Measurements from ENCODE around the gene SRD5A3. TPM values are rescaled to one million over a fixed set of nuclear protein-coding genes. Genes with fewer than 3 reads are reported as not detected.

Gene SRD5A3
- total and polyA plus RNA-seq, 4 donors, result 5.2 to 18.2 (median 9.5) TPM

DNA sequence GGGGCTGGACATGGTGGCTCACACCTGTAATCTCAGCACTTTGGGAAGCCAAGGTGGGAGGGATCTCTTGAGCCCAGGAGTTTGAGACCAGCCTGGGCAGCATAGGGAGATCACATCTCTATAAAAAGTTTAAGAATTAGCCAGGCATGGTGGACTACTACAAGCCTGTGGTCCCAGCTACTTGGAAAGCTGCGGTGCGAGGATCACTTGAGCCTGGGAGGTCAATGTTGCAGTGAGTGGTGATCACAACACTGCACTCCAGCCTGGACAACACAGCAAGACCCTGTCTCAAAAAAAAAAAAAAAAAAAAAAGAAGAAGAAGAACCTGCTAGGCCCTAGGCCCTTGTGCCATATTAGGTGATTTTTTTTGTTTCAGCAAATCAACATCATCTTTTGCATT is 12.2 kb downstream of the SRD5A3 start:
- H3K9ac ChIP-seq (ENCODE audit: low read depth in 1 of 2, low read length in 2 of 2), result no peak overlapping the region
- no peak for TF ChIP-seq RXRA (IDR thresholded peaks at IDR 0.05)
- no peak for TF ChIP-seq RAD21 (IDR thresholded peaks at IDR 0.05)
- TF ChIP-seq, protein P1, sequence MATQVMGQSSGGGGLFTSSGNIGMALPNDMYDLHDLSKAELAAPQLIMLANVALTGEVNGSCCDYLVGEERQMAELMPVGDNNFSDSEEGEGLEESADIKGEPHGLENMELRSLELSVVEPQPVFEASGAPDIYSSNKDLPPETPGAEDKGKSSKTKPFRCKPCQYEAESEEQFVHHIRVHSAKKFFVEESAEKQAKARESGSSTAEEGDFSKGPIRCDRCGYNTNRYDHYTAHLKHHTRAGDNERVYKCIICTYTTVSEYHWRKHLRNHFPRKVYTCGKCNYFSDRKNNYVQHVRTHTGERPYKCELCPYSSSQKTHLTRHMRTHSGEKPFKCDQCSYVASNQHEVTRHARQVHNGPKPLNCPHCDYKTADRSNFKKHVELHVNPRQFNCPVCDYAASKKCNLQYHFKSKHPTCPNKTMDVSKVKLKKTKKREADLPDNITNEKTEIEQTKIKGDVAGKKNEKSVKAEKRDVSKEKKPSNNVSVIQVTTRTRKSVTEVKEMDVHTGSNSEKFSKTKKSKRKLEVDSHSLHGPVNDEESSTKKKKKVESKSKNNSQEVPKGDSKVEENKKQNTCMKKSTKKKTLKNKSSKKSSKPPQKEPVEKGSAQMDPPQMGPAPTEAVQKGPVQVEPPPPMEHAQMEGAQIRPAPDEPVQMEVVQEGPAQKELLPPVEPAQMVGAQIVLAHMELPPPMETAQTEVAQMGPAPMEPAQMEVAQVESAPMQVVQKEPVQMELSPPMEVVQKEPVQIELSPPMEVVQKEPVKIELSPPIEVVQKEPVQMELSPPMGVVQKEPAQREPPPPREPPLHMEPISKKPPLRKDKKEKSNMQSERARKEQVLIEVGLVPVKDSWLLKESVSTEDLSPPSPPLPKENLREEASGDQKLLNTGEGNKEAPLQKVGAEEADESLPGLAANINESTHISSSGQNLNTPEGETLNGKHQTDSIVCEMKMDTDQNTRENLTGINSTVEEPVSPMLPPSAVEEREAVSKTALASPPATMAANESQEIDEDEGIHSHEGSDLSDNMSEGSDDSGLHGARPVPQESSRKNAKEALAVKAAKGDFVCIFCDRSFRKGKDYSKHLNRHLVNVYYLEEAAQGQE (IDR thresholded peaks at IDR 0.05), result no peak
- TF ChIP-seq SP1 (IDR thresholded peaks at IDR 0.05), result no peak
- TF ChIP-seq HNF4G (IDR thresholded peaks at IDR 0.05), result no peak
- no peak for TF ChIP-seq ZBTB33 (IDR thresholded peaks at IDR 0.05)
- no peak for DNase-seq (ENCODE audit: low spot score)
- no peak overlapping the region for H3K27ac ChIP-seq (ENCODE audit: low read depth in 1 of 2, low read length in 2 of 2)
- no peaks in the 10 kb centered on the region for H3K9me3 ChIP-seq (ENCODE audit: control insufficient read depth in 4 of 4, low read length in 3 of 4)
- H3K27me3 ChIP-seq (ENCODE audit: control insufficient read depth in 4 of 4, insufficient read depth in 4 of 4, low read length in 3 of 4), result no peaks in the 10 kb centered on the region
- H3K36me3 ChIP-seq (ENCODE audit: control insufficient read depth in 4 of 4, insufficient read depth in 3 of 4, low read depth in 1 of 4, low read length in 3 of 4), result no peaks in the 10 kb centered on the region
- H3K4me1 ChIP-seq (ENCODE audit: control insufficient read depth in 4 of 4, insufficient read depth in 4 of 4, low read length in 3 of 4), result no peaks in the 10 kb centered on the region
- WGBS, result 96% methylated on average over 2 of the region's 2 CpGs
- no peak overlapping the region for H3K4me3 ChIP-seq (ENCODE audit: low read depth in 1 of 3, low read length in 3 of 3)

DNA sequence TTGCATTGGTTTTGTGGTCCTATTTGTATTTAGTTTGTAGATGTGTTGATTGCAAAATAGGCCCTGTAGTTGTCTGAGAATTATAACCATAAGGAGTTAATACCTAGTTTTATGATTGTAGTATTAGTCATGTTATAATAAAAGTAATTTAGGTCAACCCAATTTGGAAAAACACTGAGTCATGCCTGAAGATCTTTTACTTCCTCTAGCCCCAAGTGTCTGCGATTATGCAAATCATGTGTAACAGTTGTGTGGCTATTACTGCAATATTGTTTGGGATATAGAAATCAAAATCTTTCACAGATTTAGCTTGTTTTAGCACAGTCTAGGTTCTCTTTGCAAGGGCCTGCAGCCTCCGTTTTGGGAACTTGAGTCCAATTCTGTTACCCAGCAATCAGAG is 12.6 kb downstream of the SRD5A3 start:
- no peak for TF ChIP-seq EGR1 (IDR thresholded peaks at IDR 0.05; ENCODE audit: low read depth in 2 of 2)
- no peak for TF ChIP-seq HNF4A (conservative IDR thresholded peaks at IDR 0.05)
- no peak for TF ChIP-seq ZBTB33 (IDR thresholded peaks at IDR 0.05)
- no peak for TF ChIP-seq SP1 (IDR thresholded peaks at IDR 0.05)
- TF ChIP-seq MAX (IDR thresholded peaks at IDR 0.05), result no peak
- TF ChIP-seq NR2F2 (IDR thresholded peaks at IDR 0.05), result no peak
- Histone ChIP-seq H3K27me3 (ENCODE audit: control insufficient read depth in 4 of 4, insufficient read depth in 4 of 4, low read length in 3 of 4) (no peaks in the 10 kb centered on the region), H3K36me3 (ENCODE audit: control insufficient read depth in 4 of 4, insufficient read depth in 3 of 4, low read depth in 1 of 4, low read length in 3 of 4) (no peaks in the 10 kb centered on the region), H3K9me3 (ENCODE audit: control insufficient read depth in 4 of 4, low read length in 3 of 4) (no peaks in the 10 kb centered on the region), H3K9ac (ENCODE audit: low read depth in 1 of 2, low read length in 2 of 2) (no peak overlapping the region), H3K4me3 (ENCODE audit: low read depth in 1 of 3, low read length in 3 of 3) (no peak overlapping the region), H3K27ac (ENCODE audit: low read depth in 1 of 2, low read length in 2 of 2) (no peak overlapping the region), H3K4me1 (ENCODE audit: control insufficient read depth in 4 of 4, insufficient read depth in 4 of 4, low read length in 3 of 4) (no peaks in the 10 kb centered on the region)
- WGBS, result 74% methylated on average over 2 of the region's 2 CpGs
- DNase-seq (ENCODE audit: low spot score), result no peak

Measured in liver (tissue), 9 donors.